PC-9 (cell line): ENCODE measurements around the gene RPRD1A. TPM values are rescaled to one million over a fixed set of nuclear protein-coding genes. Genes with fewer than 3 reads are reported as not detected.

ENCODE experiments used
- BruUV-seq: library from RNA; stranded (reverse); fragments of 400-500 nt; replicated peaks from 2 replicates; lab custom pipeline; 2021; lab: Mats Ljungman, UMichigan
- CTCF ChIA-PET: fragments of 300-600 bp; sonication (Branson Sonifier 250); formaldehyde crosslinking; loops from one replicate; lab custom pipeline; 2022; ENCODE audit warnings: antibody characterized with exemption; lab: Charles Lee
- POLR2A ChIA-PET: fragments of 300-600 bp; sonication (Branson Sonifier 250); formaldehyde crosslinking; loops from one replicate; lab custom pipeline; 2022; ENCODE audit warnings: antibody characterized with exemption; ENCODE audit not compliant: unreplicated experiment; lab: Charles Lee
- DNase-seq, 2 experiments: peaks; one replicate each; pipeline versions ENCODE4 v3.0.0 to v3.0.0-alpha.2; 2015 to 2022; ENCODE audit warnings: mixed read lengths in 1 of 2
- H2AFZ ChIP-seq: fragments of 200-600 bp; sonication (generic); 2 replicates; pipeline ENCODE4 v1.8.1; 2017; ENCODE audit warnings: antibody characterized with exemption
- H3F3A ChIP-seq: fragments of 200-600 bp; sonication (generic); 2 replicates; pipeline ENCODE4 v1.8.1; 2017; ENCODE audit warnings: antibody characterized with exemption, mild to moderate bottlenecking, low read depth; ENCODE audit not compliant: insufficient read depth
- H3K27ac ChIP-seq: fragments of 200-600 bp; sonication (generic); 2 replicates; pipeline ENCODE4 v1.6.1; 2016; ENCODE audit warnings: mixed run types
- H3K27me3 ChIP-seq: fragments of 200-600 bp; sonication (generic); 2 replicates; pipeline ENCODE4 v1.6.1; 2016; ENCODE audit warnings: low read depth, mixed run types; ENCODE audit not compliant: insufficient read depth
- H3K36me3 ChIP-seq: fragments of 200-600 bp; sonication (generic); 2 replicates; pipeline ENCODE4 v1.6.1; 2016; ENCODE audit warnings: low read depth, mixed run types
- H3K4me1 ChIP-seq: fragments of 200-600 bp; sonication (generic); replicated peaks from 2 replicates; pipeline ENCODE4 v1.6.1; 2016; ENCODE audit warnings: mixed run types; ENCODE audit not compliant: insufficient read depth
- H3K4me2 ChIP-seq: fragments of 200-600 bp; sonication (generic); 2 replicates; pipeline ENCODE4 v1.6.1; 2017; ENCODE audit warnings: mixed run types
- H3K4me3 ChIP-seq: fragments of 200-600 bp; sonication (generic); 2 replicates; pipeline ENCODE4 v1.6.1; 2016; ENCODE audit warnings: mixed run types
- H3K79me2 ChIP-seq: fragments of 200-600 bp; sonication (generic); 2 replicates; pipeline ENCODE4 v1.6.1; 2017; ENCODE audit warnings: low read depth, mixed run types
- H3K9me2 ChIP-seq: fragments of 200-600 bp; sonication (generic); 2 replicates; pipeline ENCODE4 v1.8.1; 2017; ENCODE audit warnings: mild to moderate bottlenecking; ENCODE audit not compliant: insufficient read depth
- H3K9me3 ChIP-seq: fragments of 200-600 bp; sonication (generic); 2 replicates; pipeline ENCODE4 v1.8.1; 2016; ENCODE audit warnings: low read depth; ENCODE audit not compliant: insufficient read depth
- H4K20me1 ChIP-seq: fragments of 200-600 bp; sonication (generic); 2 replicates; pipeline ENCODE4 v1.8.1; 2017; ENCODE audit not compliant: insufficient read depth
- CTCF ChIP-seq: fragments of 200-600 bp; sonication (generic); conservative IDR thresholded peaks from 2 replicates; pipeline ENCODE4 v1.6.1; 2017; ENCODE audit warnings: mixed run types, antibody characterized with exemption, mild to moderate bottlenecking, moderate library complexity
- EZH2 ChIP-seq: fragments of 200-600 bp; sonication (generic); IDR thresholded peaks from 2 replicates; pipeline ENCODE4 v1.8.0; 2017; ENCODE audit warnings: antibody characterized with exemption, low read depth
- intact Hi-C: fragments of 100-400 bp; cut with micrococcal nuclease; formaldehyde crosslinking; loops from one replicate; pipeline ENCODE4 v1.10.0; 2022; ENCODE audit not compliant: unreplicated experiment
- total RNA-seq: library from RNA; stranded (reverse); gene quantifications from 2 replicates; pipeline ENCODE4 v1.2.3, GENCODE V29; 2021

Gene RPRD1A
- total RNA-seq, 1 experiment from 2014 or later: 34.2 TPM

- Histone ChIP-seq H3K4me2 (no peak overlapping the region), H3K27ac (no peak overlapping the region), H3K9me3 (no peaks in the 10 kb centered on the region), H3K79me2 (peaks cover 95% of the 10 kb centered on the region), H3K27me3 (no peaks in the 10 kb centered on the region), H2AFZ (no peak overlapping the region), H4K20me1 (peaks cover 3% of the 10 kb centered on the region), H3K36me3 (0 out of 2 replicates have a peak, but pooled peaks cover 7% of the 10 kb centered on the region), H3K4me3 (no peak overlapping the region), H3K9me2 (no peaks in the 10 kb centered on the region; the same call in 1 of the 2 replicates), H3K4me1 (no peaks in the 10 kb centered on the region), H3F3A (no peaks in the 10 kb centered on the region)
- TF ChIP-seq EZH2 (no peak), CTCF (no peak)
- DNase-seq: no peak
- intact Hi-C loops: no loop called here
- POLR2A ChIA-PET: no interaction called here
- CTCF ChIA-PET: no interaction called here
- no TSS peak for BruUV-seq
These were observed 19.8 kb downstream of the RPRD1A start for GRCh38 chr18:36047521-36047920.

GRCh38 chr18:36046898-36047297, 20.5 kb downstream of the RPRD1A start:
- no peaks in the 10 kb centered on the region for H3K4me1 ChIP-seq
- no peak for DNase-seq
- H3K4me2 ChIP-seq: no peak overlapping the region
- peaks cover 8% of the 10 kb centered on the region for H4K20me1 ChIP-seq
- H3F3A ChIP-seq: no peaks in the 10 kb centered on the region
- no peak overlapping the region for H3K27ac ChIP-seq
- ChIA-PET CTCF (no interaction called here), POLR2A (no interaction called here)
- H3K9me3 ChIP-seq: no peaks in the 10 kb centered on the region
- H3K4me3 ChIP-seq: no peak overlapping the region
- TF ChIP-seq CTCF: no peak
- no peak for TF ChIP-seq EZH2
- H3K9me2 ChIP-seq: no peaks in the 10 kb centered on the region; the same call in 1 of the 2 replicates
- intact Hi-C loops: no loop called here
- H3K79me2 ChIP-seq: peaks cover 95% of the 10 kb centered on the region
- no peaks in the 10 kb centered on the region for H3K27me3 ChIP-seq
- no TSS peak for BruUV-seq
- H3K36me3 ChIP-seq: 0 out of 2 replicates have a peak, but pooled peaks cover 1% of the 10 kb centered on the region
- H2AFZ ChIP-seq: no peak overlapping the region

- Histone ChIP-seq H3K4me2 (no peak overlapping the region), H3K4me1 (no peaks in the 10 kb centered on the region), H3K79me2 (peaks cover 82% of the 10 kb centered on the region), H3K9me2 (no peaks in the 10 kb centered on the region; the same call in 1 of the 2 replicates), H3K27me3 (no peaks in the 10 kb centered on the region), H3K4me3 (no peak overlapping the region), H3K27ac (no peak overlapping the region), H2AFZ (no peak overlapping the region), H3K9me3 (no peaks in the 10 kb centered on the region), H4K20me1 (peaks cover 8% of the 10 kb centered on the region), H3K36me3 (0 out of 2 replicates have a peak, but pooled peaks cover 2% of the 10 kb centered on the region), H3F3A (no peaks in the 10 kb centered on the region)
- POLR2A ChIA-PET: no interaction called here
- intact Hi-C loops: no loop called here
- no peak for TF ChIP-seq CTCF
- no peak for TF ChIP-seq EZH2
- no TSS peak for BruUV-seq
- CTCF ChIA-PET: no interaction called here
- DNase-seq: no peak
These were observed 21.9 kb downstream of the RPRD1A start for GRCh38 chr18:36045241-36045991.
